B cell (primary cell): Measurements from ENCODE around the gene CA9. TPM values are rescaled to one million over a fixed set of nuclear protein-coding genes. Genes with fewer than 3 reads are reported as not detected.
"Not testable (repeated sequence)": the region's sequence is repeated elsewhere in the genome, so short reads cannot be mapped to it uniquely, and the experiment has no call there.

Source experiments
- ATAC-seq: fragments of 200-7000 bp; cut with Tn5 transposase; one replicate; pipeline ENCODE4 v1.10.0; 2021; ENCODE audit warnings: low read depth, mild to moderate bottlenecking, moderate number of reproducible peaks, moderate library complexity
- CTCF ChIA-PET: fragments of 350-600 bp; sonication (Branson Sonifier 250); formaldehyde crosslinking; loops from one replicate; lab custom pipeline; 2021; ENCODE audit warnings: antibody characterized with exemption, inconsistent platforms; lab: Charles Lee
- POLR2A ChIA-PET: fragments of 350-600 bp; sonication (Branson Sonifier 250); formaldehyde crosslinking; loops from one replicate; lab custom pipeline; 2021; ENCODE audit warnings: antibody characterized with exemption; lab: Charles Lee
- DNase-seq: peaks from one replicate; pipeline ENCODE4 v3.0.0; 2013
- H2AFZ ChIP-seq: 2 replicates; pipeline ENCODE4 v1.6.1; 2012; ENCODE audit warnings: mild to moderate bottlenecking, low read depth, low read length; ENCODE audit not compliant: insufficient read depth, poor library complexity, severe bottlenecking
- H3K27ac ChIP-seq, 2 donors: 1 replicate in 1 of 2; 2 replicates in 1 of 2; pipeline ENCODE4 v1.5.1; 2012 to 2013; ENCODE audit warnings: low read length in 2 of 2, mild to moderate bottlenecking in 2 of 2, moderate library complexity in 1 of 2
- H3K27me3 ChIP-seq, 4 experiments: fragments of 200-600 bp in 1 of 4; sonication (generic) in 1 of 4; replicated peaks in 1 of 4; 1 replicate in 2 of 4; 2 replicates in 2 of 4; pipeline versions ENCODE4 v1.6.1 to v1.7.0; 2013 to 2016; ENCODE audit warnings: low read length in 3 of 4, mild to moderate bottlenecking in 2 of 4, mixed read lengths in 1 of 4, moderate library complexity in 1 of 4; ENCODE audit not compliant: insufficient read depth in 4 of 4, control insufficient read depth in 3 of 4; ENCODE audit errors: control extremely low read depth in 1 of 4
- H3K36me3 ChIP-seq, 2 experiments: replicated peaks in 1 of 2; 1 replicate in 1 of 2; 2 replicates in 1 of 2; pipeline versions ENCODE4 v1.6.1 to v1.7.1; 2013; ENCODE audit warnings: low read length in 1 of 2; ENCODE audit not compliant: insufficient read depth in 2 of 2, control insufficient read depth in 1 of 2; ENCODE audit errors: control extremely low read depth in 1 of 2, extremely low read depth in 1 of 2
- H3K4me1 ChIP-seq, 2 donors: fragments of 200-600 bp in 1 of 2; sonication (generic) in 1 of 2; 1 replicate in 1 of 2; 2 replicates in 1 of 2; pipeline versions ENCODE4 v1.5.1 to v1.6.1; 2013 to 2017; ENCODE audit warnings: low read length in 2 of 2; ENCODE audit not compliant: control insufficient read depth in 2 of 2, insufficient read depth in 2 of 2
- H3K4me2 ChIP-seq: replicated peaks from 2 replicates; pipeline ENCODE3; 2012; ENCODE audit warnings: mild to moderate bottlenecking, low read depth, low read length; ENCODE audit not compliant: poor library complexity, severe bottlenecking
- H3K4me3 ChIP-seq, 5 experiments: fragments of 200-600 bp in 1 of 5; sonication (generic) in 1 of 5; 1 replicate in 3 of 5; 2 replicates in 2 of 5; pipeline versions ENCODE4 v1.5.1 to v1.7.0; 2011 to 2016; ENCODE audit warnings: low read length in 4 of 5, mild to moderate bottlenecking in 4 of 5, low read depth in 2 of 5, control low read depth in 1 of 5, moderate library complexity in 1 of 5; ENCODE audit not compliant: insufficient read depth in 1 of 5; ENCODE audit errors: control extremely low read depth in 1 of 5, extremely low read depth in 1 of 5
- H3K79me2 ChIP-seq: fragments of 200-600 bp; sonication (generic); one replicate; pipeline ENCODE4 v1.6.0; 2016; ENCODE audit warnings: low read length; ENCODE audit not compliant: control insufficient read depth, insufficient read depth
- H3K9ac ChIP-seq: fragments of 200-600 bp; sonication (generic); 2 replicates; pipeline ENCODE4 v1.6.1; 2017; ENCODE audit warnings: mild to moderate bottlenecking, low read length, moderate library complexity
- H3K9me3 ChIP-seq, 3 donors: one replicate each; pipeline versions ENCODE4 v1.6.1 to v1.7.1; 2013; ENCODE audit warnings: low read length in 2 of 3; ENCODE audit not compliant: control insufficient read depth in 2 of 3, insufficient read depth in 1 of 3; ENCODE audit errors: control extremely low read depth in 1 of 3
- H4K20me1 ChIP-seq: 2 replicates; pipeline ENCODE4 v1.6.0; 2012; ENCODE audit warnings: mild to moderate bottlenecking, low read length; ENCODE audit not compliant: insufficient read depth, control insufficient read depth, poor library complexity, severe bottlenecking
- H3K27ac Mint-ChIP-seq: one replicate; pipeline ENCODE4 v1.8.0; 2021; ENCODE audit warnings: mixed read lengths
- H3K27me3 Mint-ChIP-seq: one replicate; pipeline ENCODE4 v1.8.0; 2021; ENCODE audit warnings: mixed read lengths
- H3K4me1 Mint-ChIP-seq: one replicate; pipeline ENCODE4 v1.8.0; 2021; ENCODE audit warnings: mixed read lengths
- H3K4me3 Mint-ChIP-seq: one replicate; pipeline ENCODE4 v1.8.0; 2021; ENCODE audit warnings: mixed read lengths
- H3K9me3 Mint-ChIP-seq: one replicate; pipeline ENCODE4 v1.8.0; 2022; ENCODE audit warnings: mixed read lengths; ENCODE audit not compliant: insufficient read depth
- CTCF ChIP-seq: fragments of 200-600 bp; IDR thresholded peaks from one replicate; pipeline ENCODE4 v1.8.0; 2022; ENCODE audit warnings: antibody characterized with exemption, mild to moderate bottlenecking
- EZH2 ChIP-seq: IDR thresholded peaks from 2 replicates; pipeline ENCODE4 v1.6.1; 2012; ENCODE audit warnings: borderline replicate concordance, low read depth, mild to moderate bottlenecking, moderate library complexity, low read length; ENCODE audit not compliant: insufficient read depth, poor library complexity, severe bottlenecking
- WGBS: methylation state at CpG from one replicate; pipeline ENCODE4 v1.1.5; 2013; ENCODE audit warnings: missing lambda C conversion rate; ENCODE audit not compliant: insufficient coverage; 5-methylcytosine and 5-hydroxymethylcytosine counted together
- intact Hi-C: fragments of 100-400 bp; cut with micrococcal nuclease; formaldehyde crosslinking; loops from one replicate; pipeline ENCODE4 v1.10.0; 2022
- polyA plus RNA-seq: library from polyadenylated mRNA; depleted of rRNA; stranded (reverse); fragments of >200 nt; gene quantifications from 2 replicates; pipeline ENCODE4 v1.2.3, GENCODE V29; 2012
- total RNA-seq, 2 donors: library from RNA; stranded (reverse); fragments of 120-200 nt in 1 of 2; gene quantifications; 1 replicate in 1 of 2; 2 replicates in 1 of 2; pipeline versions ENCODE4 v1.2.3 to v1.2.4, GENCODE V29; 2013 to 2022

The CA9 gene
- total and polyA plus RNA-seq, 2 donors (not counting 1 experiment from before 2014, with no cell fraction given) = not detected

GRCh38 chr9:35643046-35643445 lies 30.7 kb upstream of the CA9 start:
- Mint-ChIP-seq H3K27me3 (no peaks in the 10 kb centered on the region), H3K4me1 (peaks cover 77% of the 10 kb centered on the region), H3K27ac (peak overlapping the region; percentile 61), H3K4me3 (peak overlapping the region; percentile 26), H3K9me3 (no peaks in the 10 kb centered on the region)
- ATAC-seq = no peak
- Histone ChIP-seq H3K4me3 (no peak overlapping the region), H3K4me2 (no peak overlapping the region), H3K27ac (peak overlapping the region; percentile 34 to 95), H3K9ac (no peak overlapping the region), H3K36me3 (peaks cover 0 to 12% of the 10 kb centered on the region in 2 experiments), H3K4me1 (peaks cover 77 to 92% of the 10 kb centered on the region in 2 donors), H4K20me1 (no peaks in the 10 kb centered on the region), H2AFZ (no peak overlapping the region), H3K27me3 (no peaks in the 10 kb centered on the region), H3K9me3 (peaks cover 0 to 3% (median 0%) of the 10 kb centered on the region in 3 donors), H3K79me2 (peaks cover 51% of the 10 kb centered on the region)
- 94% methylated on average over 12 of the region's 12 CpGs for WGBS
- no peak for TF ChIP-seq EZH2
- TF ChIP-seq CTCF = no peak
- intact Hi-C loops = no loop called here
- ChIA-PET CTCF (interaction anchor here (0.7 to 15.0 kb wide), 4 partner anchors 9 to 89 kb away, joined by 3 to 357 read pairs (median 5); partner anchors contain the start of genes CCDC107, CD72, CREB3 and RMRP), POLR2A (interaction anchor here (0.6 to 9.7 kb wide), 2 partner anchors 12 to 25 kb away, joined by 3 to 114 read pairs; partner anchors contain the start of gene CD72)
- no peak for DNase-seq

DNA sequence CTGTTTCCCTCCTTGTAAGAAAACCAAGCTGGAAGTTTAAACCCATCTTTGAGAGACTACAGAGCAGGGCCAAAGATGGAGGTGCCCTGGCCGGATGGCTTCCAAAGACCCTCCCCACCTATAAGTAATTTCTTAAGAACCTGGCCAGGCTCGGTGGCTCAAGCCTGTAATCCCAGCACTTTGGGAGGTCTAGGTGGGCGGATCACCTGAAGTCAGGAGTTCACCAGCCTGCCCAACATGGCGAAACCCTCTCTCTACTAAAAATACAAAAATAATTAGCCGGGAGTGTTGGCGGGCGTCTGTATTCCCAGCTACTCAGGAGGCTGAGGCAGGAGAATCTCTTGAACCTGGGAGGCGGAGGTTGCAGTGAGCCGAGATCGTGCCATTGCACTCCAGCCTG lies 28.0 kb upstream of the CA9 start:
- H4K20me1 ChIP-seq, H3K27me3 Mint-ChIP-seq, ATAC-seq, H3K9me3 Mint-ChIP-seq, H3K9me3 ChIP-seq, DNase-seq, H3K27me3 ChIP-seq: not testable (repeated sequence)
- Histone ChIP-seq H3K9ac (peak overlapping the region; percentile 88), H3K4me3 (peak overlapping the region; percentile 76 to 90 (median 84)), H2AFZ (peak overlapping the region; percentile 83), H3K36me3 (peaks cover 0 to 13% of the 10 kb centered on the region in 2 experiments), H3K4me2 (peak overlapping the region; percentile 93), H3K4me1 (peaks cover 78 to 92% of the 10 kb centered on the region in 2 donors), H3K27ac (peak overlapping the region; percentile 88 to 95), H3K79me2 (peaks cover 52% of the 10 kb centered on the region)
- Mint-ChIP-seq H3K4me1 (peaks cover 82% of the 10 kb centered on the region), H3K4me3 (peak overlapping the region; percentile 97), H3K27ac (peak overlapping the region; percentile 97)
- ChIA-PET POLR2A (interaction anchor here (0.7 to 9.7 kb wide), 10 partner anchors 10 to 87 kb away, joined by 3 to 114 read pairs (median 9); partner anchors contain the start of genes CCDC107, CD72, CREB3 and RMRP), CTCF (interaction anchor here (0.7 to 15.0 kb wide), 16 partner anchors 10 to 529 kb away, joined by 3 to 357 read pairs (median 12); partner anchors contain the start of genes ARHGEF39, CCDC107, CD72 and CREB3)
- 29% methylated on average over 7 of the region's 10 CpGs for WGBS
- intact Hi-C loops = loop anchor here (1.0 to 2.0 kb wide), 8 partner anchors 9 to 170 kb away; partner anchors contain the start of genes CCDC107, CREB3, HINT2 and RMRP
